RPMI7951 (cell line): ENCODE results near the gene KIAA1549. TPM values are rescaled to one million over a fixed set of nuclear protein-coding genes. Genes with fewer than 3 reads are reported as not detected.
"Not testable (repeated sequence)": the region's sequence is repeated elsewhere in the genome, so short reads cannot be mapped to it uniquely, and the experiment has no call there.

Source experiments
- DNase-seq: peaks from one replicate; pipeline ENCODE4 v3.0.0-alpha.2; 2012; ENCODE audit warnings: low read depth
- total RNA-seq: library from RNA; depleted of rRNA; stranded (reverse); fragments of >200 nt; shearing (Covaris generic); gene quantifications from 2 replicates; pipeline ENCODE4 v1.2.3, GENCODE V29; 2014; rRNA removed

The KIAA1549 gene
- total RNA-seq, 1 experiment from 2014 or later: 6.4 TPM

GRCh38 chr7:138814816-138815332 is 166.3 kb downstream of the KIAA1549 start:
- DNase-seq: peak; percentile 21

GRCh38 chr7:138813945-138814344 is 167.2 kb downstream of the KIAA1549 start:
- no peak for DNase-seq

GRCh38 chr7:138811327-138811726 is 169.9 kb downstream of the KIAA1549 start:
- not testable (repeated sequence) for DNase-seq

GRCh38 chr7:138809346-138809745 is 171.8 kb downstream of the KIAA1549 start:
- DNase-seq: peak; percentile 45

GRCh38 chr7:138804618-138805017 is 176.6 kb downstream of the KIAA1549 start:
- no peak for DNase-seq

- no peak for DNase-seq
These were observed 178.5 kb downstream of the KIAA1549 start for GRCh38 chr7:138802706-138803105.

- DNase-seq: no peak
These were observed 179.9 kb downstream of the KIAA1549 start for GRCh38 chr7:138801256-138801655.

- no peak for DNase-seq
These were observed 181.7 kb downstream of the KIAA1549 start for GRCh38 chr7:138799336-138800000.

- no peak for DNase-seq
These were observed 182.4 kb downstream of the KIAA1549 start for GRCh38 chr7:138798836-138799235.

GRCh38 chr7:138797715-138798320 is 183.4 kb downstream of the KIAA1549 start, which contains the start of the genes ATP6V0A4 and TMEM213:
ATP6V0A4 (minus strand) TSS chr7:138798196; CDS start chr7:138771247, 26,949 bp downstream.
TMEM213 (plus strand) TSS chr7:138797994; CDS start chr7:138798105, 111 bp downstream.
- DNase-seq: no peak

GRCh38 chr7:138797046-138797445 is 184.1 kb downstream of the KIAA1549 start:
- not testable (repeated sequence) for DNase-seq

GRCh38 chr7:138796038-138796615 is 185.1 kb downstream of the KIAA1549 start:
- DNase-seq: no peak

- DNase-seq: peak; percentile 45
These were observed 195.4 kb downstream of the KIAA1549 start for GRCh38 chr7:138785587-138786437.

GRCh38 chr7:138784692-138785091 is 196.5 kb downstream of the KIAA1549 start:
- peak; percentile 79 for DNase-seq

Other genes starting within 250 kb of the KIAA1549 start
- not detected in 2 replicates for gene TMEM213, start 183.4 kb downstream of the KIAA1549 start, total RNA-seq
- gene ATP6V0A4, start 183.2 kb downstream of the KIAA1549 start, total RNA-seq: not detected in 2 replicates
- gene ZC3HAV1L, start 54.7 kb upstream of the KIAA1549 start, total RNA-seq: 11.4 and 15.8 TPM in 2 replicates
- gene ZC3HAV1, start 128.3 kb upstream of the KIAA1549 start, total RNA-seq: 33.1 and 37.2 TPM in 2 replicates
- gene UBN2, start 249.8 kb upstream of the KIAA1549 start, total RNA-seq: 3.5 and 3.6 TPM in 2 replicates